ENCODE data around the gene LSS.
"Not testable (repeated sequence)": the region's sequence is repeated elsewhere in the genome, so short reads cannot be mapped to it uniquely, and the experiment has no call there.

Gene LSS

DNA sequence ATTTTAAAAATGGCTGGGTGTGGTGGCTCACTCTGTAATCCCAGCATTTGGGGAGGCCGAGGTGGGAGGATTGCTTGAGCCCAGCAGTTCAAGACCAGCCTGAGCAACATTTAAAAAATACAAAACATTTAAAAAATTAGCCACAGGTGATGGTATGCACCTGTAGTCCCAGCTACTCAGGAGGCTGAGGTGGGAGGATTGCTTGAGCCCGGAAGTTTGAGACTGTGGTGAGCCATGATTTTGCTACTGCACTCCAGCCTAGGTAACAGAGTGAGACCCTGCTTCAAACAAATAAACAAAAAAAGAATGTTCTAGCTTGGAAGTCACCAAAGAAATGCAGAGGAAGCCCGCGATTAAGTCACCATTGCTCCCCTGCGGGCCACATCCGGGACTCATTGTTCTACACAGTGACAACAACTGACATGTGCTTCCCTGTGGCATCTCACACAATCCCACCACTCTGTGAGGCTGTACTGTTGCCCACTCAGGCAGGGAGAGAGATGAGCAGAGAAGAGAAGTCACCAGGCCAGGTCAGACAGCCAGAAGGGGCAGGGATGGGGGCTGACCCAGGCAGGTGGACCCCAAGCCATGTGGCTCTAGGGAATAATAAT is 25.9 kb downstream of the LSS start:
- no peak for DNase-seq

DNA sequence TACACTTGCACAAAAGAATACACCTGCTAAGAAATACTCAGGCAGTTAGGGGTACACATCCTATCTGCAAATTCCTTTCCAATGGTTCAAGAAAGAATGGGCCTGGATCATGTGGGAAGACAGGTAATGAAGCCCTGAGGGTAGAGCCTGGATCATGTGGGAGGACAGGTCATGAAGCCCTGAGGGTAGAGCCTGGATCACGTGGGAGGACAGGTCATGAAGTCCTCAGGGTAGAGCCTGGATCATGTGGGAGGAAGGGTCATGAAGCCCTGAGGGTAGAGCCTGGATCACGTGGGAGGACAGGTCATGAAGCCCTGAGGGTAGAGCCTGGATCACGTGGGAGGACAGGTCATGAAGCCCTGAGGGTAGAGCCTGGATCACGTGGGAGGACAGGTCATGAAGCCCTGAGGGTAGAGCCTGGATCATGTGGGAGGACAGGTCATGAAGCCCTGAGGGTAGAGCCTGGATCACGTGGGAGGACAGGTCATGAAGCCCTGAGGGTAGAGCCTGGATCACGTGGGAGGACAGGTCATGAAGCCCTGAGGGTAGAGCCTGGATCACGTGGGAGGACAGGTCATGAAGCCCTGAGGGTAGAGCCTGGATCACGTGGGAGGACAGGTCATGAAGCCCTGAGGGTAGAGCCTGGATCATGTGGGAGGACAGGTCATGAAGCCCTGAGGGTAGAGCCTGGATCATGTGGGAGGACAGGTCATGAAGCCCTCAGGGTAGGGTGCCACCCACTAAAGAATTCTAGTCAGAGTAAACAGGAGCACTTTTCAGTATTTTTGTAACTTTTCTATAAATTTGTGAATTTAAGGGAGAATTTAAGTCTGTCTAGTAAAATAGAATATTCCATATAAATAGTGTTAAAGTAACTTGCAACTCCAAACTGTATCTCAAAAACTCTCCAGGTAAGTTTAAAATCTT is 27.4 kb downstream of the LSS start:
- DNase-seq: not testable (repeated sequence)

DNA sequence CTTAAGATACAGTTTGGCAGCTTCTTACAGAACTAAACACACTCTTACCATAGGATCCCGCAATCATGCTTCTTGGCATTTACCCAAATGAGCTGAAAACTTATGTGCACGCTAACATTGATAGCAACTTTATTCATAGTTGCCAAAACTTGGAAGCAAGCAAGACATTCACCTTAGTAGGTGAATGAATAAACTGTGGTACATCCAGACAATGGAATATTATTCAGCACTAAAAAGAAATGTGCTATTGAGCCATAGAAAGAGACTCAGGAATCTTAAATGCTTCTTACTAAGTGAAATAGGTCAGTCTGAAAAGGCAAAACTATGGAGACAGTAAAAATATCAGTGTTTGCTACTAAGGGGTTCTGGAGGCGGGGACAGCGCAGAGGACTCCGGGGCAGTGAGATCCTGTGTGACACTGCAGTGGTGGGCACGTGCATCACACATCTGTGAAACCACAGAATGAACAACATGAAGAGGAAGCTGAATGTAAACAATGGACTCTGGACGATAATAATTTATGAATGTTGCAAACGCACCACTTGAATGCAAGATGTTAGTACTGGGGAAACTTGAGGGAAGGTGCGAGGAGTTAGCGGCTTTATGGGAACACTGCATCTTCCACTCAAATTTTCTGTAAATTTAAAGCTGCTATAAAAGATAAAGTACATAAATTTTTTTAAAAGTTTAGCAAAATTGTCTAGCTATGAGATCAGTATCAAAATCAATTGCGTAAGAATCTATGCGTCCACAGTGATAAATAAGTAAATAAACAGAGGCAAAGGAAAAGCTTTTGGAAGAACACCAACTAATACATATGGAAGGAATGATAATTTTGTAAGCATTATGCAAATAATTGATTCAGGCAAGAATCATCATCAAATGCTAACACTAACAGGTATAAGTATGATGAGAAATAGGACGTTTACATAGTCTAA is 28.9 kb downstream of the LSS start:
- DNase-seq: no peak

DNA sequence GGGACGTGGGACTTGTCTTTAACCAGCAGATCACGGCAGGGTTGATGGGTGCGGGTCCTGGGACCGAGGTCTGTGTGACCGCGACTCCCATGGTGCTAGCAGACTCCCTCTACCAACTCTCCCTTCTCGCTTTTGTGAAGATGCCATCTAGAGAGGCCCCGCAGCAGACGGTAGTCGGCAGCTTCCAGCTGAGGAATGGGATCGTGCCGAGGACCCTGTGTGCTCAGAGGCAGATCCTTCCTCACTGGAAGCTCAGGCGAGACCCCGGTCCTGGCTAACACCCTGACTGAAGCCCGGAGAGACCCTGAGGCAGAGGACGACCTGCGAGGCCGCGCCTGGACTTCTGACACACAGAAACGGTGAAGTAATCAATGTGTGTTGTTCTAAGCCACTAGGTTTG is 31.8 kb downstream of the LSS start:
- DNase-seq: no peak

DNA sequence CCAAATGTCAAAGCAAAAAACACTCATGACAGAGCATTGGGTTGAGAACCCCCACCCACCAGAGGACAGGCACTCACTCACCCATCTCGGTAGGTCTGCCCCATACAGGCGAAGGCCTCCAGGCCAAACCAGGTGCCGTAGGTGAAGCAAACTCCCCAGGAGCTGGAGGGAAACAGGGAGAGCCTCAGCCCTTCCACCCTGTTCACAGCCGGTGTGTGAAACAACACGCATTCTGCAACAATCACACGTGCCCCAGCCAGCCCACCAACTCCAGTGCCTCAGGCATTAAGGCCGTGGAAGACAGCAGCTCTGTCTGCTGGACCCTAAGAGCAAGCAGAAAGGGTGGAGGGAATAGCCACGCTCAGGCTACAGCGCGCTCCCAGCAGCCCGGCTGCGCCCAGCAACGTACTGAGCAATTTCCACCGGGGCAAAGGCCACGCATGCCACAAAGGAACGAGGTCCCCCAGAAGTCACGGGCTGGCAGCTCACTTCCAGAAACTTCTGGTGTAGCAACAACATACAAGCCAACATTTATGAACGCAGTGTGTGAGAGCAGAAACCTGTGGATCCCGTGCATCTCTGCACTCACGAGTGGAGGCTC is 32.9 kb downstream of the LSS start:
- DNase-seq: no peak

DNA sequence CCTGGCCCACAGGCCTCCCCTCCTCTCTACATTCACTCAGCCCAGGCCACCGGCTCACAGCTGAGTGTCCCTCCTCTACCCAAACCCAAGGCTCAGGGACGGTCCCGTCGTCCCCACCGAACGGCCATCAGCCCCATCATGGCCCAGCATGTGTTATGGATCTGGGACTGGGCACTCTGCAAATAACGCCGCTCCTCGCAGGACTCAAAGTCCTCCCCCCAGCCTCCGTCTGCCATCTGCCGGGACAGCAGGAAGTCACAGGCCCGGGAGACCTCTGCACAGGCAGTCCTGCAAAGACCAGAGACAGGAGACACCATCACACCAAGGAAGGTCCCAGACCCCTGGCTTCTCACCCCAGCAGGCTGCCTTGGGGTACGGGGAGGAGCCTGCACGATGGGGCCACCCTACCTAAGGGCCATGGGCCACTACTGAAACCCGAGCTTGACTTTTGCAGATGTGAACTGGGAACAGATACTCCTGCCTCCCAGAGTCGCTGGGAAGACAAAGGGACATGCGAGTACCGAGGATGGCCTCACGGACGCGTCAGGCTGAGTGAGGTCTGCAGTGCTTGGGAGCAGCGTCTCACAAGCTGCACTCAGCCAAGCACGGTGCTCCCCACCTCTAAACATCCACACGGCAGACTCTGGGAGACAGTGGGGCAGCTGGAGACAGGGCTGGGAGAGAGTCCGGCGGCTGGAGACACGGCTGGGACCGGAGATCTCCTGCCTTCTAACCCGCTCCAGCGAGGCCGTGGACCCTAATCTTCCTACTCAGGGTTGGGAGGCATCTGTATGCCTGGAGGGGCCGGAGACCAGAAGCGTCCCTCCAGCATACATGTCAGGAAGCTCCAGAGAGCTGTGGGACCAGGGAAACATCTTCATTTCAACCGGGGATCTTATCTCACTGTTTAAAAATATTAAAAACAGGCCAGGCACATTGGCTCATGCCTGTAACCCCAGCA is 33.9 kb downstream of the LSS start:
- no peak for DNase-seq

DNA sequence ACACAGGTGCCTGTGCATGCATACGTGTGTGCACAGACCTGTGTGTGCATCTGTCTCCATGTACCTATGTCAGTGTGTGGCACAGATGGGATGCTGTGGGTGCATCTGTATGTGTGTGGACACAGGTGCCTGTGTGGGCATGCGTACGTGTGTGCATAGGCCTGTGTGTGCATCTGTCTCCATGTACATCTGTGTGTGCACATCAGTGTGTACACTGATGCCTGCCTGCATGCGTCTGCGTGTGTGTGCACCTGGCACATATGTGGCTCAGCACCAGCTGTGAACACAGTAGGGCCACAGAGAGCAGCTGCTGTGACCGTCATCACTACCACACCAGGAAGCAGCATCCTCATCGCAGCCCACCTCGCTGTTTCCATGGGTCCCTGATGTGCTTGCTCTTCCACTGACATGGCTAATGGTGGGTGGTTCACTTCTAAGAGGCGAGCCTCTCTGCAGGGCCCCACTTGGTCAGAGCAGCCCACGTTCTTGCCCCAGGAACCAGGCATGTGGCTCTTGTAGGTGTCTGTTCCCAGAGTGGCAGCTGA is 34.7 kb downstream of the LSS start:
- DNase-seq: no peak

DNA sequence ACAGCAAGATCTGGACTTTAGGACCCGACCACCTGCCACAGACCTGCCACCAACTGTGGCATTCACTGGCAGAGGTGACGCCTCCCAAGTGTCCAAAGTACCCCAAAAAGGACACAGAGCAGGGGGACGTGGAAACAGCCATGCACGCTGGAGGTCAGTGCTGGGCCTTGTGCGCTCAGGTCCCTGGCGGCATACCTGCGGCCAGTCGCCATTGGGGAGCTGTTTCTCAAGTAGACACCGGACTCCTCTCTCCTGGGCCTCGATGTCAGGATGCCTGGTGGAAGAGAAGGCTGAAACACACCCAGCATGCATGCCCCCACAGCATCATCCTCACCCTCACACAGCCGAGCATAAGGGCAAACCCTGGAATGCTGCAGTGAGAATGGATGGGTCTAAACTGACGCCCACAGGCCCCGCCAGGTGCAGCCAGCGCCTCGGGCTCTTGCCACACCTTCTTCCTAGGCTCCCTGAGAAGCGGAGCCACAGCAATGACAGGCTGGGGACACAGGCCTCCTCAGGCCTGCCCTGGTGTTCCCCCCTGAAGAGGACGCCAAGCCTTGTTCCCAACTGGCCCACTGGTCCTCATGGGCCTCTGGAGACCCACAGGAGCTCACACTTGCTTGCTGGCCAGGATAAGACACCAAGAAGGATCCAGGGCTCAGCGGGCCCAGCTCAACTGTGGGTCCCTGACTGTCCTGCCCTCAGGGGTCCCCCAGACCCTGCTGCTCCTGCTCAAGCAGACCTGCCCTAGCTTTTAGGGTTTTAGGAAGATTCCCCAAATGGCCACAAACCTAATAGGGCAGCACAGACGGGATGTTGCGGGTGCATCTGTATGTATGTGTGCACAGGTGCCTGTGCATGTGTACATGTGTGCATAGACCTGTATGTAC is 36.6 kb downstream of the LSS start:
- no peak for DNase-seq

DNA sequence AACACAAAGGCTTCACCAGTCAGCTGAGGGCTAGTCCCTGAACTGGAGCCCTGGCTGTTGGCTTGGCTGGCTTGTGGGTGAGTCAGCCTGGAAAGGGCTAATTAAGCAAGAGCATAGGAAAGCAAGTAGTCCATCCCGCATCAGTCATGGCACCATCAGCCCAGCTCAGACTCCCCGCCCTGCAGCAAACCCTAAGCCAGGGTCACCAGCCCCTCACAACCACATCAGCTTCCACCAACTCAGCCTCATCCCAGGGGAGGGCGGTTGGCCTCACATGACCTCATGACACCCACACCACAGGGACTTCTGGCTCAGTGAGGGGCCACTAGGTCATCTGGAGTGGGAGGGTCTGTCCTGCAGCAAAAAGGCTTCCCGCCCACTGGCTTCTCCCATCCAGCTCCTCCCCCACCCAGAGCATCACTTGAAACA is 37.3 kb downstream of the LSS start:
- no peak for DNase-seq

DNA sequence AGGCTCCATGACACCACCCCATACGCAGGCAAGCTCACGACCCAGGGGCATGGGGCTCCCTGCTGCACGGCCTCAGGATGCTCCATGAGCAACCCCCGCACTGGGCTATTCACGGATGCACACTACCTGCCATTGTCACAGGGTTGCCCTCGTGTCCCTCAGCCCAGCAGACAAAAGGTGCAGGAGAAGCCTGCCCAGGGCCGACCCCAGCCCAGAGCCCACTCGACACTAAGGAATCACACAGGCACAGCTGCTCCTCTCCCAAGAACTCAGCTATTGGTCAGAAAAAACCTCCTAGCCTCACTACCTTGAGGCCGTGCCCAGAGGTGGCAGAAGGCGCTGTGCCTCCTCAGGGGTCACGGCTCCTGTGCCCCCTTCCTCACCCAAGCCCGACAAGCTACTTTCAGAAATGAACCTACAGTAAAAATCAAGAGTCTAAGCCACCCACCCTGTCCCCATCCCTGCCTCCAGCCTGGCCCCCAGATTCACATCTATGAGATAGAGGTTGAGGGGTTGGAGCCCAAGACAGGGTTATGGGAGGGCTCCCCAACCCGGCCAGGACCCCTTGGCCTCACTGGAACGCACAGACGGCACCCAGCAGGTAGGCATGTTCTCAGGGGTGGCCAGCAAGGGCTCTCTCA is 38.0 kb downstream of the LSS start:
- no peak for DNase-seq

DNA sequence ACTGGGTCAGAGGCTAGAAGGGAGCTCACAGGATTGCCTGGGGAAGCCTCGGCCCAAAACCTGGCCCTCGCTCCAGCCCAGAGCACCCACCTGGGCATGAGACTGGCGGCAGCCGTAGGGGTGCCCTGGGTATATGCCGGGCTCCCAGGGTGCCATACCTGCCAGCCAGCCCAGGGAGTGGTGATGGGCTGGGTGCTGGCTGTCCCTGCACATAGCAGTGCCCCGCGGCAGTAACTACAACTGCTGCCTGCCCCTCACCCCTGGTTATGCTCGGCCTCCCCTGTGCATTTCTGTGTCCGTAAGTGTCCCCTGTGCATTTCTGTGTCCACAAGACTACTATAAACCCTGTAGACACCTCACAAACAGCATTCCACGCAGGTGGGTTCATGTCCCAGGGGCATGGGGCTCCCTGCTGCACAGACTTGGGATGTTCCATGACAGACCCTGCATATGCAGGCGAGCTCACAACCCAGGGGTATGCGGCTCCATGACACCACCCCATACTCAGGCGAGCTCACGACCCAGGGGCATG is 38.5 kb downstream of the LSS start:
- DNase-seq: no peak

DNA sequence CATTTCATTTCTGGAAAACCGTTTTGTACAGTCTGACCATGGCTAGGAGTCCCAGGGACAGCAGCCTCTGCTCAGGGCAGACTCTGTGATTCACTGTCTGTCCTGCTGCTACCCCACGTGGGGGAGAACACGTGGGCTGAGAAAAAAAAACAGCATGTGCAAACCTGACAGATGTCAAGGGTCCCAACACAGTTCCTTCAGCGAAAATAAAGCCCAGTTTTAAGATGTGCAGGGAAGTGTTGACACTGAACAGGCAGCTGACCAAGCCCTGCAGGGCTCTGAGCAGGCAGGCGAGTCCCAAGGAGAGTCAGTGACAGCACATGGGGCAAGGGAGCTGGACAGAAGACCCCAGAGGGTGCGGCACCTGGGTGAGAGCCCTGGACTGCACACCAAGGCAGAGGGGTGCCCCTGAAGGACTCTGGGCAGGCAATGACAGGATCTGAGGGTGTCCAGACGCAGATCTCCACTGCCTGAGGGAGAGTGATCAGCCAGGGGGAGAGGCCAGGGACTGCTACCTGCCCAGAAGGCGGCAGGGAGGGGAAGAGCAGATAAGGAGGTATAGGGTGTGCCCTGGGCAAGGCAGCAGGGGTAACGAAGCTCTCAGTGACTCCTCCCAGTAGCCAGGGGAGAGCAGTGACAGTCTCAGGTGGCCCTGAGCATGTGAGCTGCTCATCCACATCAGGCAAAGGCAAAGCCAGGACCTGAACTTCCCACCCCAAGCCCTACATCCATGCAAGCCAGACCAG is 39.2 kb downstream of the LSS start:
- no peak for DNase-seq

DNA sequence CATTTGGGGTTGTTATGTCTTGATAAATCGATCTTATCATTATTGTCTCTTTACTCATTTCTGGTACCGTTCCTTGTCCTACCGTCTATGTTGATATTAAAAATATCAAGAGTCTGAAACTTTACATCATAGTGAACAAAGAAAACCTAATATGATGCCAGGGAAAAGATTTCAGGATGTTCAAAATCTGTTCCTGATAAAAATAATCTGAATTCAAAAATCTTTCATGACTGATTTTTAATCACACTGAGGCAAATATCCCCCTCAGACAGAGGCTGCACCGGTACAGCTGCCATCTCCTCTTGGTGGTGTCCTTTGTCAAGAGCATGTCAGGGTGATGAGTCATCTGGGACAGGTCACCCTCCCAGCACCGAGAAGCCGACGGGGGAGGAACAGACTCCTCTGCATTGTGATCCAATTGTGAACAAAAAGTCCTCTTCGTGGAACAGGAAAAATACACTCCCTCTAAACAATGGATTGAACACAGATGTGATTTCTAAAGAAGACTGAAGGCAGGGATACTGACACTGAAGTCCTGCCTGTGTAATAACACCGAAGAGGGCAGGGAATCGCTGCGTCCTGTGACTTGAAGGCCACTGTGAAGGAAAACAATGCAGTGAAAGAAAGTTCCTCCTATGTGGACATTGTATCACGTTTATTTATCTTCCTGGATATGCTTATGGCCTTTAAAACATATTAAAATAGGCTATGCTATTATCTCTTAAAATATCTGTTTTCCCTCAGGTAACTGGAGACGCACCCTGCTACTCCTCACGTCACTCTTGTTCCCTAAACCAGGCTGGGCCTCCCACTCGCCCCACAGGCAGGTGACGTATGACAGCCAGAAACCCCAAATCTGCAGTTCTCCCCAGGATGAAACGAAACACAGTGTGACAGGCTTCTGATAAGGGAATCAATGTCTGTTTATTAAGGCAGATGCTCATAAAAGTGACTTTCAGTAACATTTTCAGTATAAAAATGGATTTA is 40.1 kb downstream of the LSS start:
- DNase-seq: no peak

DNA sequence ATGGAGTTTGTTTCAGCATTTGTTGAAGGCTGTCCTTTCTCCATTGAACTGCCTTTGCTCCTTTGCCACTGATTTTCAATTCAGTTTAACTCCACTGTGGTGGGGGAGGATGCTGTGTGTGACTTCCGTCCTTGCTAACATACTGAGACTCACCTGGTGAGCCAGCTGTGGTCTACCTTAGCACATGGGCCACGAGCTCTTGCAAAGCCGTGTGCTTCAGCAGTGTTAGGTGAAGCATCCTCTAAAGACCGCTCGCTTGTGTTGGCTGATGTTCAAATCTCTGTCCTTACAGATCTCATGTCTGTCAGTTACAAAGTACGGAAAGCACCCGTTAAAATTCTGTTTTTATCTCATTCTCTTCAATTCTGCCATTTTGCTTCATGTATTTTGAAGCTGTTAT is 40.8 kb downstream of the LSS start:
- DNase-seq: no peak

DNA sequence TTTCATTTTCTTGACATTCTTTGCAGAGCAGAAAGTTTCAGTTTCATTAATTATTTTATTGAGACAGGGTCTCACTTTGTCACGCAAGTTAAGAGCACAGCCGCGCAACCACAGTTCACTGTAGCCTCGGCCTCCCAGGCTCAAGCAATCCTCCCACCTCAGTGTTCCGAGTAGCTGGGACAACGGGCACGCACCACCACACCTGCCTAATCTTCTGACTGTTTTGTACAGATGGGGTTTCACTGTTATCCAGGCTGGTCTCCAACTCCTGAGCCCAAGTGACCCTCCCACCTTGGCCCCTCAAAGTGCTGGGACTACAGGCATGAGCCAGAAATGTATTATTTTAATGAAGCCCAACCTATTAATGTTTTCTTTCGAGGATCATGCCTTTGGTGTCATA is 41.3 kb downstream of the LSS start:
- DNase-seq: no peak

DNA sequence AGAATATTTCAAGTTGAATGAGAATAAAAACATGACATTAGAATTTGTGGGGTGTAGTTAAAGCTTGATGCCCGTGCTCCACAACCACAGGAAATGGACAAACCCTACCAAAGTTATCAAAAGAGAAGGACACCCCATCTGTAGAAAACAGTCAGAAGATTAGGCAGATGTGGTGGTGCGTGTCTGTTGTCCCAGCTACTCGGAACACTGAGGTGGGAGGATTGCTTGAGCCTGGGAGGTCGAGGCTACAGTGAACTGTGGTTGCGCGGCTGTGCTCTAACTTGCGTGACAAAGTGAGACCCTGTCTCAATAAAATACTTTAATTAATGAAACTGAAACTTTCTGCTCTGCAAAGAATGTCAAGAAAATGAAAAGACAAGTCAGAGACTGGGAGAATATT is 42.9 kb downstream of the LSS start:
- no peak for DNase-seq
